ENCODE results near the gene FTSJ3. TPM values are rescaled to one million over a fixed set of nuclear protein-coding genes. Genes with fewer than 3 reads are reported as not detected.
"Not testable (repeated sequence)": the region's sequence is repeated elsewhere in the genome, so short reads cannot be mapped to it uniquely, and the experiment has no call there.

FTSJ3 gene
- total RNA-seq, 1 donor from 2014 or later, result 39.4 TPM

GRCh38 chr17:63809970-63810369 is 17.5 kb downstream of the FTSJ3 start:
- H3K36me3 ChIP-seq, result peaks cover 100% of the 10 kb centered on the region
- intact Hi-C loops (cut with DNase I), result no loop called here
- no peak for ATAC-seq

GRCh38 chr17:63805591-63805990 is 21.9 kb downstream of the FTSJ3 start:
- H3K4me3 ChIP-seq, result no peak overlapping the region
- DNase-seq (no peak), ATAC-seq (no peak)
- intact Hi-C loops (cut with DNase I), result no loop called here
- peaks cover 100% of the 10 kb centered on the region for H3K36me3 ChIP-seq
- no peak overlapping the region for H3K27ac ChIP-seq
- no peaks in the 10 kb centered on the region for H3K4me1 ChIP-seq
- TF ChIP-seq CTCF (IDR thresholded peaks at IDR 0.05), result no peak
- H3K9me3 ChIP-seq, result no peaks in the 10 kb centered on the region
- H3K27me3 ChIP-seq, result no peaks in the 10 kb centered on the region

More at GRCh38 chr17:63809970-63810369, 17.5 kb downstream of the FTSJ3 start:
- DNase-seq, result no peak
- no peaks in the 10 kb centered on the region for H3K4me1 ChIP-seq
- H3K9me3 ChIP-seq, result no peaks in the 10 kb centered on the region
- H3K4me3 ChIP-seq, result no peak overlapping the region
- TF ChIP-seq CTCF (IDR thresholded peaks at IDR 0.05), result no peak
- H3K27me3 ChIP-seq, result no peaks in the 10 kb centered on the region
- no peak overlapping the region for H3K27ac ChIP-seq

- Histone ChIP-seq H3K9me3 (no peaks in the 10 kb centered on the region), H3K36me3 (peaks cover 100% of the 10 kb centered on the region), H3K27me3 (no peaks in the 10 kb centered on the region), H3K4me1 (no peaks in the 10 kb centered on the region), H3K4me3 (no peak overlapping the region), H3K27ac (no peak overlapping the region)
- no peak for TF ChIP-seq CTCF (IDR thresholded peaks at IDR 0.05)
- no peak for ATAC-seq
- no peak for DNase-seq
- intact Hi-C loops (cut with DNase I), result no loop called here
Measured at GRCh38 chr17:63804328-63804727, 23.1 kb downstream of the FTSJ3 start.

GRCh38 chr17:63800783-63801182 is 26.7 kb downstream of the FTSJ3 start:
- no peaks in the 10 kb centered on the region for H3K27me3 ChIP-seq
- ATAC-seq, result no peak
- intact Hi-C loops (cut with DNase I), result no loop called here

GRCh38 chr17:63798572-63799106 is 28.8 kb downstream of the FTSJ3 start:
- no peak overlapping the region for H3K27ac ChIP-seq
- DNase-seq (no peak), ATAC-seq (no peak)
- no peaks in the 10 kb centered on the region for H3K9me3 ChIP-seq
- H3K4me3 ChIP-seq, result no peak overlapping the region
- no peaks in the 10 kb centered on the region for H3K27me3 ChIP-seq
- intact Hi-C loops (cut with DNase I), result no loop called here
- no peak for TF ChIP-seq CTCF (IDR thresholded peaks at IDR 0.05)
- peaks cover 100% of the 10 kb centered on the region for H3K36me3 ChIP-seq
- H3K4me1 ChIP-seq, result no peaks in the 10 kb centered on the region

More at GRCh38 chr17:63800783-63801182, 26.7 kb downstream of the FTSJ3 start:
- Histone ChIP-seq H3K36me3 (peaks cover 100% of the 10 kb centered on the region), H3K9me3 (no peaks in the 10 kb centered on the region), H3K4me1 (no peaks in the 10 kb centered on the region), H3K4me3 (no peak overlapping the region), H3K27ac (no peak overlapping the region)
- DNase-seq, result no peak
- TF ChIP-seq CTCF (IDR thresholded peaks at IDR 0.05), result no peak

GRCh38 chr17:63796375-63796774 is 31.1 kb downstream of the FTSJ3 start:
- H3K9me3 ChIP-seq; DNase-seq; H3K27ac ChIP-seq; intact Hi-C loops (cut with DNase I); ATAC-seq; H3K4me3 ChIP-seq; H3K4me1 ChIP-seq; H3K27me3 ChIP-seq: not testable (repeated sequence)
- peaks cover 100% of the 10 kb centered on the region for H3K36me3 ChIP-seq

All from upper lobe of right lung (tissue), 1 donor.